ENCODE results near the gene SEC14L3.

Gene SEC14L3

DNA sequence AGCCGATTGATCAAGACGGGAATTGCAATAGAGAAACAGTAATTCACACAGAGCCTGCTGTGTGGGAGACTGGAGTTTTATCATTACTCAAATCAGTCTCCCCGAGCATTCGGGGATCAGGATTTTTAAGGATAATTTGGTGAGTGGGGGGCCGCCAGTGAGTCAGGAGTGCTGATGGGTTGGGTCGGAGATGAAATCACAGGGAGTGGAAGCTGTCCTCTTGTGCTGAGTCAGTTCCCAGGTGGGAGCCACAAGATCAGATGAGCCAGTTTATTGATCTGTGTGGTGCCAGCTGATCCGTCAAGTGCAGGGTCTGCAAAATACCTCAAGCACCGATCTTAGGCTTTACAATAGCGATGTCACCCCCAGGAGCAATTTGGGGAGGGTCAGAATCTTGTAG is 30.7 kb downstream of the SEC14L3 start:
- DNase-seq = no peak

DNA sequence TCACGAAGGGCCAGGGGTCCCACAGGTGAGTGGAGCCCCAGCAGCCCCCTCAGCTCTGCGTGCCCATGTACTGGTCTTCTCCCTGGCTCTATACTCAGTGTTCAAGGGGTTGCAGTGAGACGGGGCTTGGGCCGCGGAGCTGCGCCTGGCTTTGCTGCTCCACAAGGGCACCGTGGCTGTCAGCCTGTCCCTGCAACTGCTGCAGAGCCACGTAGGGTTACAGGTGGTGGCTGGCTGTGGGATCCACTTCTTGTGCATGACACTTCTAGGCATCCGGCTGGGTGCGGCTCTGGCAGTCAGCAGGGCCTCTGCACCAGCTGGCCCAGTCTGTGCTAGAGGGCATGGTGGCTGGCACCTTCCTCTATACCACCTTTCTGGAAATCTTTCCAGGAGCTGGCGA is 32.0 kb downstream of the SEC14L3 start:
- DNase-seq = no peak

DNA sequence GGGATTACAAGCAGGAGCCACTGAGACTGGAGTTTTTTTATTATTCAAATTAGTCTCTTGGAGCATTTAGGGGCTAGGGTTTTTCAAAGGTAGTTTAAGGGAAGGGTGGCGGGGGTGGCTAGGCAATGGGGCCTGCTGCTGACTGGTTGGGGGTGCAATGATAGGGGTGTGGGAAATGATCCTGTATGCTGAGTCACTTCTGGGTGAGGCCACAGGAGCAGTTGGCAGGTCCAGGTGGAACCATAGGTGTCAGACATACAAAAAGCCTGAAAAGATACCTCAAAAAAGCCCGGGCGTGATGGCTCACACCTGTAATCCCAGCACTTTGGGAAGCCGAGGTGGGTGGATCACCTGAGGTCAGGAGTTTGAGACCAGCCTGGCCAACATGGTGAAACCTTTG is 32.6 kb downstream of the SEC14L3 start:
- DNase-seq = no peak

DNA sequence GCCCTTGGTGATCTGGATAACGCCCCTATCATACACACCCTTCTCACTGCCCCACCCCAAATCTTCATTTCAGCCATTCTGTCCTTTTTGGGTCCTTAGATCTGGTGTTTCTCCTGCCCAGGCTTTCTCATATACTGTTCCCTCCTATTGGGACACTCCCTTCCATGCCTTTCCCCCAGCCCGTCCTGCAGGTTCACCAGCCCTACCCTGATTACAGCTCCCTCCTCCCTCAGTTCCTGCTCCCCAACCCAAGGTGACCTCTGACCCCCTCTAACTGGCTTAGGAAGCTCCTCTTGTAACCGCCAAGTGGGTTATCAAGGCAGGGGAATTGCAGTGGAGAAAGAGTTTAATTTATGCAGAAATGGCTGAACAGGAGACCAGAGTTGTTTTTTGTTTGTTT is 33.3 kb downstream of the SEC14L3 start:
- DNase-seq = no peak

- no peak for DNase-seq
Observed at GRCh38 chr22:30436196-30436595, 35.6 kb downstream of the SEC14L3 start.

GRCh38 chr22:30435674-30436126 is 36.1 kb downstream of the SEC14L3 start:
- peak; percentile 97 for DNase-seq

- no peak for DNase-seq
Observed at GRCh38 chr22:30434843-30435242, 37.0 kb downstream of the SEC14L3 start.

DNA sequence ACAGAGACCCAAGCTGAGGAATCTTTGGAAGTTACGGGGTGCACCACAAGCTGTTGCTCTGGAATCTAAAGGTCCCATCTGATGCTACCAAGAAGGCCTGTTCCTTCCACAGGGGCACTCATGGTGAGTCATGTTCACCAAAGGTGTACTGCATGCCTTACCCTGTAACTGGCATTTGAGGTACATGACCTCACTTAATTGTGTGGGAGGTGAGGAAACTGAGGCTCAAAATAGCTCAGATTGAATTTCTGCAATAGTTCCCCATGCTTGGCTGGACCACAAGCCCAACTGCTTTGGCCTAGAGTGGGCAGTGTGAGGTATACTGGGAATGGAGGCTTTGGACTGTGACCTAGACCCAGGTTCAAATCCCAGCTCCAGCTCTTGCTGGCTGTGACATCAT is 38.0 kb downstream of the SEC14L3 start:
- DNase-seq = no peak

DNA sequence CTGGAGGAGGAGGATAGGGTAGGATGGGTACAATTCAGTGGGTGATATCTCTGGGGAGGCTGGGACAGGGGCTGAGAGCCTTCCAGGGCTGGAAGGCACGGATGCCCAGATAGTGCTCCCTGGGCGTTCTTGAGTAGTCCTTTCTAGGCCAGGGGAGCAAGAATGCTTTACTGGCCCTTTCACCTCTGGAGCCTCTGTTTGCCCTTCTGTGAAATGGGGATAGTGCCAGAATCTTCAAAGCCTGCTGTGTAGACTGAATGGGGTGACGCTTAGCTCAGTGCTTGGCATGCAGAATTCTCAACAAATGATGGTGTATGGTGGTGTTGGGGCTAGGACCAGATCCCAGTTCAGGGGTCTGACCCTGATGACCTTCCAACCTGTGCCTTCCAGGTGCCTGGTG is 38.6 kb downstream of the SEC14L3 start:
- no peak for DNase-seq

GRCh38 chr22:30432520-30432919 is 39.3 kb downstream of the SEC14L3 start:
- no peak for DNase-seq

DNA sequence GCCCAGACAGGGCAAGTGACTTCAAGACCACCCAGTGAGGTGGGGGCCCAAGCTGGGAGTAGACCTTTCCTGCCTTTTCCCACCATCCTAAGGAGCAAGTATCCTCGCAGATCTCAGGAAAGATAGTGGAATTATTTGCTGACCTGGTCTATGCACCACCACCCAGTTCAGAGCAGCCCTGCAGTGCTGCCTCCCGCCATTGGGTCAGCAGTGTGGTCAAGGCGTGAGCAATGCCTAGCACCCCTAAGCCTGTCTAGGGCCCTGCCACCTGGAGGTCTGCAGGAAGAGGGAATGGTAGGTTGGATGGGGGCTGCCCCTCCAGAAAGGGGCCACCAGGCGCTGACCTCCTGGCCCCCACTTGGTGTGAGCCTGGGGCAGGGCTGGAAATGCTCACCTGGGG is 39.7 kb downstream of the SEC14L3 start:
- DNase-seq = no peak

DNA sequence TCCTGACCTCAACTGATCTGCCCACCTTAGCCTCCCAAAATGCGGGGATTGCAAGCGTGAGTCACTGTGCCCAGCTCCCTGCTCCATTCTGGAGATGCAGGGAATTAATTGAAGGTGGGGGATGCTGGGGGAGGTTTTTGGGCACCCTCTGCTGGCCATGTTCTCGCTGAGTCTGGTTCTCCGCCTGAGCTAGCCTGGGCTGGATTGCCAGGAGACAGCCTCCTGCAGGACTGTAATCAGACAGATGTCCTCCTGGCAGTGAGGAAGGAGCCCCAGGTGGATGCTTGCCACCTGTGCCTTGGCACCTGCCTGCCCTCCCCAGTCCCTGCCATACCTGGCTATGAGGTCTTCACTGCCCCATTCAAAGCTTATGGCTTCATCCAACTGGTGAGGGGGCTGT is 40.9 kb downstream of the SEC14L3 start:
- DNase-seq = no peak

- no peak for DNase-seq
Observed at GRCh38 chr22:30429887-30430286, 41.9 kb downstream of the SEC14L3 start.

GRCh38 chr22:30427871-30428270 is 43.9 kb downstream of the SEC14L3 start:
- DNase-seq = no peak

DNA sequence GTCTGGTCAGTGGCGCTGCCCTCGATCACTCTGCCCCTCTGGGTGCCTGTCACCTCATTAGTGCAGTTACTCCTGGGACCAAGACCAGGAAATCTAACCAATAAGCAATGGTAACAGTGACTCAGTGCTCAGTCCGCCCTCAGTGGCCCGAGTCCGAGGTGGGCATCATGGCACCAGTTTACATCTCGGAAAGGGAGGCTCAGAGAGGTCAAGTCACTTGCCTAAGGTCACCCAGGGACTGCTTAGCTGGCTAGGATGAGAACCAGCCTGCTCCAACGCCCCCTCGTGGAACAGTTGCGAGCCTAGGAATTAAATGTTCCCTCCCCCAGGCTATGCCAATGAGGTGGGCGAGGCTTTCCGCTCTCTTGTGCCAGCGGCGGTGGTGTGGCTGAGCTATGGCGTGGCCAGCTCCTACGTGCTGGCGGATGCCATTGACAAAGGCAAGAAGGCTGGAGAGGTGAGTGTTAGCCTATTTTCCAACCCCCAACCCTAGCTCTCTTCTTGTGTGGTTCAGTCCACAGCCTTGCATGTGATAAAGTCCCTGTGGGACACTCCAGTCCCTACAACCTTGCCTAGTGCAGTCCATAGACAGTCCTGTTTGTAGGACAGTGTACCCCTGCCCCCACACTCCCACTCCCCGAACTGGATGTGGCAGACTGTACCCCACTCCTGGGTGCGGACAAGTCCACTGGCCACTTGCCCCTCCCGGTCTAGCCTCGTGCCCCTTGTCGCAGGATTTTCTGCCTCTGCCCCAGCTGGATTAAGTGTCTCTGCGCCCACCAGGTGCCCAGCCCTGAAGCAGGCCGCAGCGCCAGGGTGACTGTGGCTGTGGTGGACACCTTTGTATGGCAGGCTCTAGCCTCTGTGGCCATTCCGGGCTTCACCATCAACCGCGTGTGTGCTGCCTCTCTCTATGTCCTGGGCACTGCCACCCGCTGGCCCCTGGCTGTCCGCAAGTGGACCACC is 45.1 kb downstream of the SEC14L3 start:
- peak; percentile 88 for DNase-seq

- peak; percentile 51 for DNase-seq
Observed at GRCh38 chr22:30425616-30426387, 46.0 kb downstream of the SEC14L3 start, which contains the start of gene MTFP1. TSS of gene MTFP1 (plus strand) at chr22:30425768. CDS start at chr22:30425880, 112 bp downstream.

DNA sequence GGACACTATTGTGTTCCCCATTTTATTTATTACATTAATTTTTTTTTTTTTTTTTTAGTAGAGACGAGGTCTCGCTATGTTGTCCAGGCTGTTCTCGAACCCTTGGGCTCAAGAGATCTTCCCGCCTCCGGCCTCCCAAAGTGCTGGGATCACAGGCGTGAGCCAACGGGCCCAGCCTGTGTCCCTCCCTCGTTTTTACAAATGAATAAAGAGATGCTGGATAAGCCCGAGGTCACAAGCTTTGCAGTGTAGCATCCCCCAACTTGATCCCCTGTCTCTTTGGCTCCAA is 46.5 kb downstream of the SEC14L3 start:
- no peak for DNase-seq

- DNase-seq = no peak
Observed at GRCh38 chr22:30424534-30425326, 47.1 kb downstream of the SEC14L3 start.

GRCh38 chr22:30423959-30424533 is 47.8 kb downstream of the SEC14L3 start:
- DNase-seq = peak; percentile 99

- DNase-seq = no peak
Observed at GRCh38 chr22:30423301-30423958, 48.4 kb downstream of the SEC14L3 start.

GRCh38 chr22:30422481-30423300 is 49.1 kb downstream of the SEC14L3 start:
- DNase-seq = peak; percentile 41

All from CD4-positive, alpha-beta T cell treated with Interleukin-15 for 1 hour (primary cell).